Measurements from ENCODE around the gene TXNDC15.
"Not testable (repeated sequence)": the region's sequence is repeated elsewhere in the genome, so short reads cannot be mapped to it uniquely, and the experiment has no call there.

TXNDC15 gene, protein sequence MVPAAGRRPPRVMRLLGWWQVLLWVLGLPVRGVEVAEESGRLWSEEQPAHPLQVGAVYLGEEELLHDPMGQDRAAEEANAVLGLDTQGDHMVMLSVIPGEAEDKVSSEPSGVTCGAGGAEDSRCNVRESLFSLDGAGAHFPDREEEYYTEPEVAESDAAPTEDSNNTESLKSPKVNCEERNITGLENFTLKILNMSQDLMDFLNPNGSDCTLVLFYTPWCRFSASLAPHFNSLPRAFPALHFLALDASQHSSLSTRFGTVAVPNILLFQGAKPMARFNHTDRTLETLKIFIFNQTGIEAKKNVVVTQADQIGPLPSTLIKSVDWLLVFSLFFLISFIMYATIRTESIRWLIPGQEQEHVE

DNA sequence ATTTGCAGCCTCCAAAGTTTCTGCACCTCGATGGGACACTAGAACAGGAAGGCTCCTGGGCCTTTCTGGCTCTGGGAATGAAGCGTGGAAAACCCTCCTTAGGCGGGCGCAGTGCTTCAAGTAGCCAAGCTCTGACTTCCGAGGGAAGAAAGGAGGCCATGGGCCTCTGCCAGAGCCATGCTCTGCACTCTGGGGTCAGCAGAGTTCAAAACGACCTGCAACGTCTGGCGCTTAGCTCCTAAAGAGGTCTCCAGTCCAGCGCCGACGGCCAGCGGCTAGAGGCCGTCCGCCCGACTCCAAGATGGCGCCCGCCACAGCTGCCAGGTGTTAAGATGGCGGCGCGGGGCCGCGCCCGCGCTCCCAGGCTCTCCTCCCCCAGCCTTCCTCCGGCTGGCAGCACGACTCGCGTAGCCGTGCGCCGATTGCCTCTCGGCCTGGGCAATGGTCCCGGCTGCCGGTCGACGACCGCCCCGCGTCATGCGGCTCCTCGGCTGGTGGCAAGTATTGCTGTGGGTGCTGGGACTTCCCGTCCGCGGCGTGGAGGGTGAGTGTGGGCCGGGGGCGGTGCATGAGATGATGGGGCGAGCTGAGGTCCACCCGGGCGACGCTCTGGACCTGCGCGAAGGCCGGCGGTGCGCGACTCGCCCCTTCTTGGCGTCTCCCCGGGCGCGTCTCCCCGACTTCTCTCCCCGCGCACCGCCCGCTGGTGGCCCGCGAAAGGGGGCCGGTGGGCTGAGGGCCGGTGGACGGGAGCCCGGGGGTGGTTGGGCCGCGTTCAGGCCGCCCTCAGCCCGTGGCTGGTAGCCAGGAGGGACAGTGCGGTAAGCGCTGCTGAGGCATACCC, at the start of gene TXNDC15:
Gene TXNDC15 (plus strand): TSS at position 385 of the 844 bp plus-strand sequence. CDS start 57 bp downstream, at position 442.
- no peak for FAIRE-seq
- peak; percentile 85 for DNase-seq (ENCODE audit: low spot score)

DNA sequence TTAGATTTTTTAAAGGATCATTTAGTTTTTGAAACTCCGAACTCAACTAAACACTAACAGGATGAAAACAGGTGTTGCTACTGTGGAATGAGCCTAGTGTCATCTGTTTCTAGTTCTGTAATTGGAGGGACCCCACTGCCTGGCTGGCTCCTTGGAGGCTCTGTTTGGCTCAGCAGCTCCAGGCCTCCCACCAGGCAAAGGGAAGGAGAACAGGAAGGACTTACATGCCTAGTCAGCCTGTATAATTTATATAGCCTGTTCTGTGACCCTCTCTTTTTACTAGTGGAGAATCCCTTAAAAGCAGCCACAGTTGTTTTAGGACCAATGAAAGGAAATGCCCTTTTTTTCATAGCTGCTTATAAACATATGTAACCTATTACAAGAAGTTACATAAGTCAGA, 49.5 kb upstream of the TXNDC15 start:
- FAIRE-seq: no peak

DNA sequence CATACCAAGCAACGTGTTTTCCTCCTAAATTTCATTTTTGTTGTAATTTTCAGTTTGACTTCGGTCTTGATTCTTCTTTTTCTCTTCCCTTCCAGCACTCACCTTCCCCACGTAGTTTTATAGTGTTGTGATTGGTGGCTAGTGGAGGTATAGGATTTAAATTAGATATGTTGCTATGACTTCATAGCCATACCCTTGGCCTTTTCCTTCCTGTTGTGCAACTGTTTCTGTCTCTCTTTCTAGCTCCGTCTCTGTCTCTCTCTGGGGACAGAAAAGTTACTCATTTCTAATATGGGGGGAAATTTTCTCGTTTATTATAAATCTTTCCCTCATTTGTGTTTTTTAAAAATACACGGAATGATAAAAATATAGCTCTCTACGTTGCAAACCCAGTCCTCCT, 49.0 kb upstream of the TXNDC15 start:
- DNase-seq (ENCODE audit: low spot score) (no peak), FAIRE-seq (no peak)

More for the DNA sequence above, 49.5 kb upstream of the TXNDC15 start:
- DNase-seq (ENCODE audit: low spot score): no peak

DNA sequence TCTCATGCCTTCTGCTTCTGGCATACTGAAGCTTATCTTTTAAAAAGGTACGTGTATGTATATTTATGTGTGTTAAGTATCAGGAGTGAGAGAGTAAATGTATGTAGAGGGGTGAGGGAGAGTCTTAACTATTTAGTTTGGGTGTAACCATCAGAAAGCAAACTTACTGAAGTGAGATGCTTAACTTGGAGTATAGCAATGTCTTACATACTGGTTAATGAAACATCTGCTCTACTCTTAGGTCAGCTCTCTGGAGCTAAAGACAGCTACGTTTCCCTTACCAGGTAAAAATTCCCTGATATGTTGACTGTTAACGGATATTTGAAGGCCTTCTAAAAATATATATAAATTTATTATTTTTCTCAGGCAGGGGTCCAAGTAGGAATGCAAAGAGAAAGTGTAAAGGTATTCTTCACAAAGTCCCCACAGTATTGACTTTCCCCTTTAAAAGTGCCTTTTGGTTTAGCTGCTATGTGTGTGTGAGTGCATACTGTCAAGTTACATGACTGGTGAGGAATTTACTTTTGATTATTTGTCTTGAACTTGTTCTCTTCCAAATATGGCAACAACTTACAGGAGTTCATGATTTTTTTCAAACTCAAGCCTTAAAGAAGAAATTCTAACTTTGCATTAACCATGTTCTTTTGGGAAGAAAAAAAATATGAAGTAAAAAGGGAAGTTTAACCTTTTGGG, 40.7 kb upstream of the TXNDC15 start:
- FAIRE-seq (no peak), DNase-seq (ENCODE audit: low spot score) (no peak)

DNA sequence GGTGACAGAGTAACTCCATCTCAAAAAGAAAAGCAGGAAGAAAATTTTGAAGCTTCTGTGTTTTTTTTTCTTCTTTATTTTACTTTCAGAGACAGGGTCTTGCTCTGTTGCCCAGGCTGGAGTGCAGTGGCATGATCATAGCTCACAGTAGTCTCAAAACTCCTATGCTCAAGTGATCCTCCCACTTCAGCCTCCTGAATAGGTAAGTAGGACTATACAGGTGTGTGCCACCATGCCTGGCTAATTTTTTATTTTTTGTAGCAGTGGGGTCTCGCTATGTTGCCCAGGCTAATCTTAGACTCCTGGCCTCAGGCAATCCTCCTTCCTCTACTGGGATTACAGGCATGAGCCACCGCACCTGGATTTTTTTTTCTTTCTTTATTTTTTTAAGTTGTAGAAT, 38.5 kb upstream of the TXNDC15 start:
- FAIRE-seq: no peak
- DNase-seq (ENCODE audit: low spot score): no peak

DNA sequence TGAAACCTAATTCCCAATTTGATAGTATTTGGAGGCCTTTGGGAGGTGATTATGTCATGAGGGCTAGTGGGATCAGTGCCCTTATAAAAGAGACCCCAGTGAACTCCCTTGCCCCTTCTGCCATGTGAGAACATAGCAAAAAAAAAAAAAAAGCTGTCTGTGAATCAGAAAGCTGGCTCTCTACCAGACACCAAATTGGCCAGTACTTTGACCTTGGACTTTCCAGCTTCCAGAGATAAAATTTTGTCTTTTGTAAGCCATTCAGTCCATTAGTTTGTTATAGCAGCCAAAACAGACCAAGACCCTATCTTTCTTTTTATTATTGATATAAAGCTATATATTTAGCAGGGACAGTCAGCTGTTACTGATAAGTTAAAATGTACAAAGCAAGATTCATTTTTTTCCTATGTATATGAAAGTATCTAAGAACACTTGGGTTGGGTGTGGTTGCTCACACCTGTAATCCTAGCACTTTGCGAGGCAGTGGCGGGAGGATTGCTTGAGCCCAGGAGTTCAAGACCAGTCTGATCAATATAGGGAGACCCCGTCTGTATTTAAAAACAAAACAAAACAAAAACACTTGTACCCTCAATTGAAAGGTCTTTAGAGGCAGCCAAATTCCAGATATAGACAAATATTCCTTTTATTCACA, 36.5 kb upstream of the TXNDC15 start:
- FAIRE-seq: no peak
- no peak for DNase-seq (ENCODE audit: low spot score)

DNA sequence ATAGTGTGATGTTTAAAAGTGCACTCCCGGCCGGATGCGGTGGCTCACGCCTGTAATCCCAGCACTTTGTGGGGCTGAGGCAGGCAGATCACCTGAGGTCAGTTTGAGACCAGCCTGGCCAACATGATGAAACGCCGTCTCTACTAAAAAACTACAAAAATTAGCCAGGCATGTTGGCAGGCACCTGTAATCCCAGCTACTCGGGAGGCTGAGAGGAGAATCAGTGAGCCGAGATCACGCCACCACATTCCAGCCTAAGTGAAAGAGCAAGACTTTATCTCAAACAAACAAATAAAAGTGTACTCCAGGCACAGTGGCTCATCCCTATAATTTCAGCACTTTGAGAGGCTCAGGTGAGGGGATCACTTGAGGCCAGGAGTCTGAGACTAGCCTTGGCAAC, 35.8 kb upstream of the TXNDC15 start:
- FAIRE-seq; DNase-seq (ENCODE audit: low spot score): not testable (repeated sequence)

DNA sequence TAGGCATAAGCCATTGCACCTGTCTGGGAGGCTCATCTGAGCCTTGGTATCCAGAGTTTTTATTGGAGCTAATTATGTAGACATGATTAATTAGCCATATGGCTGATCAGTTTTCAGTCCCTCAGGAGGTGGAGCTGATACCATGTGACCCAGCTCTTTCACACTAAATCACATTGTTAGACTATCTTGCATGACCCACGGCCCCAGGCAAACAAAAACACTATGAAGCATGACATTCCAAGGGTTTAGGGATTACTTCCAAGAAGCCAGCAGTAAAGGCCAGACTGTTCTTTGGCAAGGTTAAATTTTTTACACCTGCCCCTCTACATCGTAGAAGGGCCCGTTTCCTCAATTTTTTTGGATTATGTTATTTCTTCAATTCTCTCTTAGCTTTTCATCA, 33.4 kb upstream of the TXNDC15 start:
- DNase-seq (ENCODE audit: low spot score): no peak
- no peak for FAIRE-seq

DNA sequence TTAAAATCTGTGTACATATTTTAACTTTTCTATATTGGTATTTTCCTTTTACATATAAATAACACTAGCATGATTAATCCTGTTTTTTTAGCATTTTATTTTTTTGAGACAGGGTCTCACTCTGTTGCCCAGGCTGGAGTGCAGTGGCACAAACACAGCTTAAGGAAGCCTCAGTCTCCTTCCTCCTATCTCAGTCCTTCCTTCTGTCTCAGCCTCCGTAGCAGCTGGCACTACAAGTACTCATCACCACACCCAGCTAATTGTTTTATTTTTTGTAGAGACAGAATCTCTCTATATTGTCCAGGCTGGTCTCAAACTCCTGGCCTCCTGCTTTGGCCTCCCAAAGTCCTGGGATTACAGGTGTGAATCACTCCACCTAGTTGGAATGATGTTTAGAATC, 29.9 kb upstream of the TXNDC15 start:
- DNase-seq (ENCODE audit: low spot score) (no peak), FAIRE-seq (no peak)

DNA sequence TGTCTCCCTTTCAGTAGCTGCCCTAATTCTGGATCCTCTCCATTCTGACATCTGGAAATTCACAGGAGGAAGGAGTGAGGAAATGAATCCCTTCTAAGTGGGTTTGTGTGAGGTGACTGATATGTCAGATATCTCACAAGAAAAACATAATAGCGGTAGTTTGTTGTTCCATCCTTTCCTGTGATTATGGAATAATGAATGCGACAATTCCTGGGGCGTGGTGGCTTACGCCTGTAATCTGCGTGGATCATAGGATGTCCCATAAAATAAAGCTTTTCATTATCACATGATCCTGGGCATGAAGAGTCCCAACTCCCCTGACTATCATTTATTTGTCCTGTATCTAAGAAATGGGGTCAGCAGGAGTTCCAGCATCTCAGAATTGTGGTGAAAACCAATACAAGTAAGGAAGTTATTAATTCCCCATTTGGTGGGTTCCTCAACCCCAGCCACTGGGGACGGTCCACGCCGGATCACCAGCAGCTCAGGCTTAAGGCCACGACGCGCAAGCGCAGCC, 28.8 kb upstream of the TXNDC15 start:
- DNase-seq (ENCODE audit: low spot score) (no peak), FAIRE-seq (no peak)

DNA sequence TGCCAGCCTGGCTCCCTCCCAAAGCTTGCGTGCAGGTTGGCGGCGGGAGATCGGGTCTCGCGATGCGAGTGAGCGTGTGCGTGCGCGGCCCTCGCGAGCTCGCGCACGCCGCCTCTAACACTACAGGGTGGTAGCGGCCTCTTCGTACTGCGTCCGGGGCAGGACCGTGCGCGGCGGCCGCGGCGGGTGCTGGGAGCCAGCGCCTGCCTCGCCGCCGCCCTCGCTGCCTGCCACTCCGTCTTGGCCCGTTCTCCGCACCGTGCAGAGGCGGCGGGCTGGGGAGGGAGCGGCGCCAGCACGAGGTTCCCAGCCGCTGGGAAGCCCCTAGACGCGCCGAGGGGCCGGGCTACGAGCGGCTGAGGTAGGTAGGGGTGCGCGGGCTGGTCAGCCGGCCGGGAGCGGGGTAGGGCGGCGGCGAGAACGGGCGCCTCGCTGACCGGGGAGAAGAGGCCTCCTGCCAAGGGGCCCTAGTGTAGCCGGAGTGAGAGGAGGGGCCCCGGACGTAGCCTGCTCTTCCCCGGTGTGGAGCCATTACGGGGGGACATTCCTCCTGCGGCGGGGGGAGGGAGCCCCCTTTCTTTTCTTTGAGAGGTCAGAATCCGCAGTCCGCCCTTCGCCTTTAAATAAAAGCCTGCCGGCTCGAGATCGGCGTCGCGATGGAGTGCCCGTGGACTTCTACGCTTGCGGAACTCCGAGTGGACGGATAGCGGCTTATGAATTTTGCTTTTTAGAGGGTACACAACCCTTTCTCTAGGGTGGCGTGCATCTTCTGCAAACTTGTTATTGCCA, 28.1 kb upstream of the TXNDC15 start, which contains the start of gene C5orf24:
Gene C5orf24 (plus strand): TSS at position 117 of the 789 bp plus-strand sequence. CDS start 8,933 bp downstream, outside the sequence.
- DNase-seq (ENCODE audit: low spot score) (peak; percentile 93), FAIRE-seq (peak; percentile 58)

DNA sequence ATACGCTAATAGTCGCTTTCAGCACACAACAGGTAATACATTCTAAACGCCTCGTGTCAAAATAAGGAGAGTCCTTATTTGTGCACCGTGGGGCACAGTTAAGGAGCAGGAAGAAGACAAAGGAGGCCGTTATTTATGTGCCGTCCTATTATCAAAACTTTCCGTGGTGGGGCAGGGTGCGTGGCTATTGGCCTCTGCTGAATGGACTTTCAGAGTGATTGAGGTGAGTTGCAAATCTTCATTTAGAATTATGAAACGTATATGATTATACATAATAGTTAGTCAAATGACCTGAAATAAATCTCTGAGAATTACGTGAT, 27.6 kb upstream of the TXNDC15 start:
- DNase-seq (ENCODE audit: low spot score): no peak

DNA sequence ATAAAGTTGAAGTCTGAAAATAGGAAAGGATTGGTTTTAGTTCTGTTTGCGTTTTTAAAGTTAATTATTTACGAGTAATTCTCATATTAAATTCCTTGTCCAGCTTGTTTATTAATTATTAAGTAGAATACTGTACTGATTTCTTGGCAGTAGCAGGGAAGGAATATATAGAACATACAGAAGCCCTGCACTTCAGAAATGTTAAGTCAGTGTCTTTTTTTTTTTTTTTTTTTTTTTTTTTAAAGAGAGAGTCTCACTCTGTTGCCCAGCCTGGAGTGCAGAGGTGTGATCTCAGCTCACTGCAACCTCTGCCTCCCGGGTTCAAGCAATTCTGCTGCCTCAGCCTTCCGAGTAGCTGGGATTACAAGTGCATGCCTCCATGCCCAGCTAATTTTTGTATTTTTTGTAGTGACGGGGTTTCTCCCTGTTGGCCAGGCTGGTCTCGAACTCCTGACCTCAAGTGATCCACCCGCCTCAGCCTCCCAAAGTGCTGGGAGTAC, 24.7 kb upstream of the TXNDC15 start:
- not testable (repeated sequence) for DNase-seq (ENCODE audit: low spot score); FAIRE-seq

More for the DNA sequence above, 27.6 kb upstream of the TXNDC15 start:
- no peak for FAIRE-seq

DNA sequence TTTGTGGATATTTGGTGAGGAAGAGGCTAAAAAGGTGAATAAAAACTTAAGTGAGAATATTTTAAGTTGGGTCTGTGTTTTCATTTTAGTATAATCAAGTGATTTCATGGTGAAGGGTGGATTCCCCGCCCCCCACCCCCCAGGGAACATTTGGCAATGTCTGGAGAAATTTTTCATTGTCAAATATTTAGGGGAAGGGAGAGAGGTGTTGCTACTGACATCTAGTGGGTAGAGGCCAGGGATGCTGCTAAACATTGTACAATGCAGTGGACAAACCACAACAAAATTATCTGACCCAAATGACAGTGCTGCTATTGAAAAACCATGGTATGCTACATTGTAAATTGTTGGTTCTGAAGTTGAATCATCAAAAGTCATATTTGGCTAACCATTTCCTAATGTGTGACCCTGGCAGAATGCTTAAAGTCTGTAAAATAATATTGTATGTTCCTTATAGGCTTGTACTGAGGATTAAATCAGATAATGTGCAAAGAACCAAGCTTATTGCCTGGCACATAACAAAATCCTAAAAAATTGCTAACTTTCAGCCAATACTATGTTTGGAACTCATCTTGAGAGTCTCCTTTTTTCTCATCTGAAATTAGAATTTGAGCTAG, 22.8 kb upstream of the TXNDC15 start:
- FAIRE-seq (no peak), DNase-seq (ENCODE audit: low spot score) (no peak)

DNA sequence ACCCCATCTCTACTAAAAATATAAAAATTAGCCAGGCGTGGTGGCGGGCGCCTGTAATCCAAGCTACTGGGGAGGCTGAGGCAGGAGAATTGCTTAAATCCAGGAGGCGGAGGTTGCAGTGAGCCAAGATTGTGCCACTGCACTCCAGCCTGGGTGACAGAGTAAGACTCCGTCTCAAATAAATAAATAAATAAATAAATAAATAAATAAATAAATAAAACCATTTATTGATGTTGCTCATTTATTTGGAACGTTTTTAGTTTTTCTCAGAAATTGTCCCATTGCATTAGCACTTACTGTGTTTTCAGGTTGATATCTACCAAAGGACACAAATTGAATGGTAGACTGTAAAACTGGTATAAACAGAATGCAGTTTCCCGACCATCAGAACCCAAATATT, 17.7 kb upstream of the TXNDC15 start:
- not testable (repeated sequence) for DNase-seq (ENCODE audit: low spot score); FAIRE-seq

DNA sequence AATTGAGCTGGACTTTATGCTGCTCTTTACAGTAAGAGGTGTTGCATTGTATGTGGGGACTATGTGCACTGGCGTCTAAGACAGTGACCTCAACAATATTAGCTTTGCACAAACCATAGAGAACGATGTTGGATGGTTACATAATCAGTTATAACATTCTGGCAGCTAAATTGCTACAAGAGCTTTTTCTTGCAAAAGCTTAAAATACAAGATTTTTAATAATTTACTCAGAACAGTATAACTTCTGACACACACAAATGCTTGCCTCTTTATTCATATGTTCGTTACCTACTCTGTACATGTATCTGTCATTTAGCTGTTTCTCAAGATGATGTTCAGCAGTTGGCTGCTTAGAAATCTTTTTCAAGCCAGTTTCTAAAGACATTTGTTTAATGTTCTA, 16.8 kb upstream of the TXNDC15 start:
- no peak for FAIRE-seq

DNA sequence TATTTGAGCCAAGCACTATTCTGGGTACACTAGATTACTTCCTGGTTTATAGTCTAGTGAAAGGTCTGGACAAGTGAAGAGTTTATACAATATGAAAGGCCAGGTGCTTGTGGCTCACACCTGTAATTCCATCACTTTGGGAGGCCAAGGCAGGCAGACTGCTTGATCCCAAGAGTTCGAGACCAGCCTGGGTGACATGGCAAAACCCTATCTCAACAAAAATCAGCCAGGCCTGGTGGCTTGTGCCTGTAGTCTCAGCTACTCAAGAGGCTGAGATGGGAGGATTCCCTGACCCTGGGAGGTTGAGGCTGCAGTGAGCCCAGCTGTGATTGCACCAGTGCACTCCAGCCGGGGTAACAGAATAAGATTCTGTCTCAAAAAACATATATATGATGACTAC, 9.5 kb upstream of the TXNDC15 start:
- no peak for DNase-seq (ENCODE audit: low spot score)
- FAIRE-seq: no peak

More for the DNA sequence above, 16.8 kb upstream of the TXNDC15 start:
- DNase-seq (ENCODE audit: low spot score): no peak

DNA sequence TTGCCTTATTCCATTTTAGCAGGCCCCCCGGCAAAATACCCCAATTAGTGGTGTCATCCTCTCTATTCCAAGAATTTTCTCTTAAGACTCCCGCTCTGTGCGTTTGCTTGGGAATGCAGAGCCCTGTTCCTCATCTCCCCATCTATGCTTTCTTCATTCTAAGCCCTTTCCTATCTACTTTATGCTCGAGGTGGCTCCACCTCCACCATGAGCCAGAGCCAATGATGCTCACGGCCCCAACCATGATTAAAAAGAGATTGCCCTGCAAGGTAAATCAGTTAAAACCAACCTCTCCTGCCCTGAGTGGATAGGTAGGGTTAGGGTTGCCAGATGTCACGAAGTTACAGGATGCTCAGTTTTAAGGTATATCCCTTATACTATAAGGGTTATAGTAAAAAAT, 677 bp upstream of the TXNDC15 start:
- FAIRE-seq: no peak
- peak; percentile 4 for DNase-seq (ENCODE audit: low spot score)

DNA sequence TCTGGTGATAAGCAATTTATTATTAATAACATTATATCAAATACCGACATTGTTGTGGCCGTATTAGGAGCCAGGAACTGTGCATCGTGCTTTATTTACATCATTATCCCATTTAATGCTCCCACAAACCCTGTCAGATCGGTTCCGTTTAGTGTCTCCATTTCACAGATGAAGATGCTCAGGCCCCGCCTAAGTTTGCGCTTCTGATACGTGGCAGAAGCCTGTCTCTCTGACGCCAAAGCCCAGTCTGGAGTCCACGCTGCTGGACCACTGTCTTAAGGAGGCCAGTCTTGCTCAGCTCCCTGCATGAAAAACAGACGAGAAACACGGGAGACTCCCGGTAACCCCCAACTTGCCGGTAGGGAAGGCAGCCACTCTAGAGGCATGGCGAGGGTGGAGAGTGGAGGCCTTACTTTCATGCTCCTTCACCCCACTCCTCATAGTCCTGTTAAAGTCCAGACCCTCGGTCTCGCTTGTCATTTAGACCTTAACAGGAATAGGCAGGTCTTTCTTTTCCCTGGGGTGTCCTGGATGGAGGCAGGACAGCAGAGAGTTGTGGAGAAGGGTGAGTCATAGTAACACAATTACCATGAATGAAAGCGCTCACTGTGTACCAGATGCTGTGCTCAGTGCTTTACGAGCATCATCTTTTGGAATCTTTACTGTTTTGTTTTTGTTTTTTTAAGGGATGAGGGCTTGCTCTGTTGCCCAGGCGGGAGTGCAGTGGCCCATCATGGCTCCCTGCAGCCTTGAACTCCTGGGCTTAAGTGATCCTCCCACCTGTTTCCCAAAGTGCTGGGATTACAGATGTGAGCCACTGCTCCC, 872 bp downstream of the TXNDC15 start:
- peak; percentile 61 for DNase-seq (ENCODE audit: low spot score)

More for the DNA sequence above, 872 bp downstream of the TXNDC15 start:
- FAIRE-seq: no peak
